Measurements from ENCODE around the gene NEK11. TPM values are rescaled to one million over a fixed set of nuclear protein-coding genes. Genes with fewer than 3 reads are reported as not detected.

Gene NEK11
- total and polyA plus RNA-seq, 2 donors = 3.0 to 26.0 TPM

- no peak for DNase-seq (ENCODE audit: extremely low spot score)
- 76% methylated on average over 4 of the region's 4 CpGs for WGBS
- Histone ChIP-seq H3K36me3 (ENCODE audit: insufficient read depth) (no peaks in the 10 kb centered on the region), H3K4me1 (ENCODE audit: insufficient read depth) (no peaks in the 10 kb centered on the region), H3K4me3 (ENCODE audit: low read depth, low read length) (no peak overlapping the region), H3K27ac (ENCODE audit: low read depth) (no peak overlapping the region)
Measured at GRCh38 chr3:131192701-131193100, 166.0 kb downstream of the NEK11 start.

- H3K4me3 ChIP-seq (ENCODE audit: low read depth, low read length) = no peak overlapping the region
- no peak overlapping the region for H3K27ac ChIP-seq (ENCODE audit: low read depth)
- no peaks in the 10 kb centered on the region for H3K4me1 ChIP-seq (ENCODE audit: insufficient read depth)
- no peak for DNase-seq (ENCODE audit: extremely low spot score)
- no peaks in the 10 kb centered on the region for H3K36me3 ChIP-seq (ENCODE audit: insufficient read depth)
- WGBS = 52% methylated on average over 1 of the region's 1 CpG
Measured at GRCh38 chr3:131193641-131194238, 167.1 kb downstream of the NEK11 start.

- Histone ChIP-seq H3K27ac (ENCODE audit: low read depth) (no peak overlapping the region), H3K4me3 (ENCODE audit: low read depth, low read length) (no peak overlapping the region), H3K4me1 (ENCODE audit: insufficient read depth) (no peaks in the 10 kb centered on the region), H3K36me3 (ENCODE audit: insufficient read depth) (no peaks in the 10 kb centered on the region)
- no peak for DNase-seq (ENCODE audit: extremely low spot score)
- 89% methylated on average over 4 of the region's 4 CpGs for WGBS
Measured at GRCh38 chr3:131194816-131195215, 168.1 kb downstream of the NEK11 start.

- H3K4me1 ChIP-seq (ENCODE audit: insufficient read depth) = no peaks in the 10 kb centered on the region
- H3K36me3 ChIP-seq (ENCODE audit: insufficient read depth) = no peaks in the 10 kb centered on the region
- WGBS = 94% methylated on average over 4 of the region's 4 CpGs
- H3K4me3 ChIP-seq (ENCODE audit: low read depth, low read length) = no peak overlapping the region
- H3K27ac ChIP-seq (ENCODE audit: low read depth) = no peak overlapping the region
- no peak for DNase-seq (ENCODE audit: extremely low spot score)
Measured at GRCh38 chr3:131200636-131201199, 174.0 kb downstream of the NEK11 start.

GRCh38 chr3:131216330-131216729 is 189.7 kb downstream of the NEK11 start:
- Histone ChIP-seq H3K27ac (ENCODE audit: low read depth) (no peak overlapping the region), H3K4me3 (ENCODE audit: low read depth, low read length) (no peak overlapping the region), H3K4me1 (ENCODE audit: insufficient read depth) (no peaks in the 10 kb centered on the region), H3K36me3 (ENCODE audit: insufficient read depth) (no peaks in the 10 kb centered on the region)
- no peak for DNase-seq (ENCODE audit: extremely low spot score)
- 66% methylated on average over 1 of the region's 1 CpG for WGBS

GRCh38 chr3:131216801-131217200 is 190.1 kb downstream of the NEK11 start:
- Histone ChIP-seq H3K36me3 (ENCODE audit: insufficient read depth) (no peaks in the 10 kb centered on the region), H3K4me1 (ENCODE audit: insufficient read depth) (no peaks in the 10 kb centered on the region), H3K4me3 (ENCODE audit: low read depth, low read length) (no peak overlapping the region), H3K27ac (ENCODE audit: low read depth) (no peak overlapping the region)
- DNase-seq (ENCODE audit: extremely low spot score) = no peak
- WGBS = 46% methylated on average over 6 of the region's 6 CpGs

- H3K4me3 ChIP-seq (ENCODE audit: low read depth, low read length) = no peak overlapping the region
- no peak overlapping the region for H3K27ac ChIP-seq (ENCODE audit: low read depth)
- H3K4me1 ChIP-seq (ENCODE audit: insufficient read depth) = no peaks in the 10 kb centered on the region
- H3K36me3 ChIP-seq (ENCODE audit: insufficient read depth) = no peaks in the 10 kb centered on the region
- 74% methylated on average over 6 of the region's 6 CpGs for WGBS
- no peak for DNase-seq (ENCODE audit: extremely low spot score)
Measured at GRCh38 chr3:131217296-131217741, 190.6 kb downstream of the NEK11 start.

GRCh38 chr3:131218196-131218595 is 191.5 kb downstream of the NEK11 start:
- Histone ChIP-seq H3K36me3 (ENCODE audit: insufficient read depth) (no peaks in the 10 kb centered on the region), H3K27ac (ENCODE audit: low read depth) (no peak overlapping the region), H3K4me1 (ENCODE audit: insufficient read depth) (no peaks in the 10 kb centered on the region), H3K4me3 (ENCODE audit: low read depth, low read length) (no peak overlapping the region)
- no peak for DNase-seq (ENCODE audit: extremely low spot score)
- 95% methylated on average over 1 of the region's 1 CpG for WGBS

- Histone ChIP-seq H3K4me1 (ENCODE audit: insufficient read depth) (no peaks in the 10 kb centered on the region), H3K27ac (ENCODE audit: low read depth) (no peak overlapping the region), H3K4me3 (ENCODE audit: low read depth, low read length) (no peak overlapping the region), H3K36me3 (ENCODE audit: insufficient read depth) (no peaks in the 10 kb centered on the region)
- DNase-seq (ENCODE audit: extremely low spot score) = no peak
- WGBS = 65% methylated on average over 4 of the region's 4 CpGs
Measured at GRCh38 chr3:131221731-131222130, 195.1 kb downstream of the NEK11 start.

- DNase-seq (ENCODE audit: extremely low spot score) = no peak
- 58% methylated on average over 3 of the region's 3 CpGs for WGBS
- Histone ChIP-seq H3K27ac (ENCODE audit: low read depth) (no peak overlapping the region), H3K4me3 (ENCODE audit: low read depth, low read length) (no peak overlapping the region), H3K4me1 (ENCODE audit: insufficient read depth) (no peaks in the 10 kb centered on the region), H3K36me3 (ENCODE audit: insufficient read depth) (no peaks in the 10 kb centered on the region)
Measured at GRCh38 chr3:131222599-131222998, 195.9 kb downstream of the NEK11 start.

GRCh38 chr3:131223373-131224289 is 197.0 kb downstream of the NEK11 start:
- no peak for DNase-seq (ENCODE audit: extremely low spot score)
- Histone ChIP-seq H3K4me3 (ENCODE audit: low read depth, low read length) (no peak overlapping the region), H3K4me1 (ENCODE audit: insufficient read depth) (no peaks in the 10 kb centered on the region), H3K36me3 (ENCODE audit: insufficient read depth) (no peaks in the 10 kb centered on the region), H3K27ac (ENCODE audit: low read depth) (no peak overlapping the region)
- WGBS = 74% methylated on average over 5 of the region's 5 CpGs

- Histone ChIP-seq H3K4me3 (ENCODE audit: low read depth, low read length) (no peak overlapping the region), H3K4me1 (ENCODE audit: insufficient read depth) (no peaks in the 10 kb centered on the region), H3K36me3 (ENCODE audit: insufficient read depth) (no peaks in the 10 kb centered on the region), H3K27ac (ENCODE audit: low read depth) (no peak overlapping the region)
- WGBS = 91% methylated on average over 5 of the region's 5 CpGs
- DNase-seq (ENCODE audit: extremely low spot score) = no peak
Measured at GRCh38 chr3:131224886-131225550, 198.3 kb downstream of the NEK11 start.

GRCh38 chr3:131228522-131228921 is 201.8 kb downstream of the NEK11 start:
- Histone ChIP-seq H3K4me1 (ENCODE audit: insufficient read depth) (no peaks in the 10 kb centered on the region), H3K36me3 (ENCODE audit: insufficient read depth) (no peaks in the 10 kb centered on the region), H3K4me3 (ENCODE audit: low read depth, low read length) (no peak overlapping the region), H3K27ac (ENCODE audit: low read depth) (no peak overlapping the region)
- WGBS = 81% methylated on average over 3 of the region's 3 CpGs
- no peak for DNase-seq (ENCODE audit: extremely low spot score)
